ENCODE results near the gene NISCH.
A peak's percentile ranks its signal among the peaks of the same experiment; 100 is the strongest.

NISCH gene

GRCh38 chr3:52454250-52454937 lies 1.0 kb upstream of the NISCH start:
- Histone ChIP-seq H3K4me3 (peak overlapping the region in 9 of 10 experiments; percentile 82 to 98 (median 92); a peak in 14 of 20 replicates), H3K36me3 (peaks cover 20 to 27% (median 25%) of the 10 kb centered on the region in 11 experiments), H3K9ac (peak overlapping the region in 10 of 11 experiments; percentile 90 to 99 (median 94); a peak in 17 of 22 replicates), H3K27me3 (no peaks in the 10 kb centered on the region), H3K4me1 (peaks cover 25 to 72% (median 52%) of the 10 kb centered on the region in 10 experiments), H3K27ac (peak overlapping the region; percentile 68 to 91 (median 82); a peak in 17 of 22 replicates), H3K9me3 (replicated peaks in 1 of 11) (no peaks in the 10 kb centered on the region), H3K4me2 (peak overlapping the region; percentile 83 to 100 (median 95)), H4K20me1 (peaks cover 11 to 32% (median 25%) of the 10 kb centered on the region in 11 experiments; a peak in 17 of 22 replicates)
- TF ChIP-seq Cebpa-rat (IDR thresholded peaks at IDR 0.05), result no peak

DNA sequence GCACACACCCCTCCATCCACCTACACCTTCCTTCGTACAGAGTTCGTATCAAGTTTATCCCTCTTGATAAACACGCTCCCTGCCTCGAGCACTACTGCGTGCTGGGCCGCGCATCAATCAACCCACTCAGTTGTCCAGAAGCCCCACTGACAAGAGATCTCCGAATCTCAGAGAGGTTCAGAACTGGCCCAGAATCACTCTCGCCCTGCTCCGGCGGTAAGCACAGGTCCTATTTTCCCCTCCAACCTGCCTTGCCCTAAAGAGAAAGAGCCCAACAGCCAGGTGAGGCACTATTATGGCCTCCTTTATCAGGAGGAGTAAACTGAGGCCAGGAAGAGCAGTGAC lies 494 bp upstream of the NISCH start:
- peak overlapping the region; percentile 82 to 98 (median 92) for H3K4me3 ChIP-seq
- H3K27ac ChIP-seq, result peak overlapping the region; percentile 68 to 91 (median 82)
- no peaks in the 10 kb centered on the region for H3K27me3 ChIP-seq
- H3K9ac ChIP-seq, result peak overlapping the region; percentile 90 to 99 (median 95)
- peak overlapping the region; percentile 83 to 100 (median 95) for H3K4me2 ChIP-seq
- H3K9me3 ChIP-seq (replicated peaks in 1 of 11), result no peaks in the 10 kb centered on the region
- peaks cover 25 to 74% (median 50%) of the 10 kb centered on the region in 10 experiments for H3K4me1 ChIP-seq
- H4K20me1 ChIP-seq, result peaks cover 11 to 34% (median 25%) of the 10 kb centered on the region in 11 experiments; a peak in 17 of 22 replicates
- H3K36me3 ChIP-seq, result peaks cover 26 to 32% (median 30%) of the 10 kb centered on the region in 11 experiments
- no peak for TF ChIP-seq Cebpa-rat (IDR thresholded peaks at IDR 0.05)

DNA sequence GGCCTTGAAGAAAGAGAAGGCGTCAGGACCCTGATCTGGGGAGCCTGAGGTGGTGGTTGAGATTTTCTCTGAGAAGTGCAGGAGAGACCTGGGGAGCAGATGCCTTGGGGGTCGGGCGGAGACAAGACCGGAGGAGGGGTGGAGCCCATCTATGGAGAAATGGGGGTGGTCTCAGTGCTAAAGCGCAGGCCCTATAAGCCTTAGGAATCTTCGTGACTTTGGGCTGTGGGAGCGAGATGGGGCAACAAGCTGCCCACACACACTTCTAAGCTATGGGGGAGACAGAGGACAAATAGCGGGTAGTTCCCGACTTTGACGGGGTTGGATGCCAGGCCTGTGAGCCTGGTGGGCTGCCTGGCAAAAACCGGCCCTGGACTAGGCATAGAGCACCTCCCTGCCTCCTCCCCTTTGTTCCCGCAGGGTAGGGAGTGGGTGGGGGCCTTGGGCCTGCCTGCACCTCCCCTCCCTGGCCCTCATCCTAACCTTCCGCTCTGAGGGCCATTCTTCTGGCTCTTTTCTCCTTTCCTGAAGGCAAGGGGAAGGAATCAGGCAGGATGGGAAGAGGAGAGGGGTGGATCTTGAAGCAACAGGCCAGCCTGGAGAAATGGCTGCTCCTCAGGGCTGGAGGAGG lies 880 bp downstream of the NISCH start:
- Histone ChIP-seq H3K4me1 (peaks cover 25 to 75% (median 44%) of the 10 kb centered on the region in 10 experiments), H3K27ac (peak overlapping the region; percentile 74 to 94 (median 89)), H4K20me1 (peaks cover 11 to 48% (median 30%) of the 10 kb centered on the region in 11 experiments; a peak in 17 of 22 replicates), H3K9ac (peak overlapping the region; percentile 90 to 99 (median 95)), H3K27me3 (no peaks in the 10 kb centered on the region), H3K4me2 (peak overlapping the region; percentile 87 to 99 (median 96)), H3K9me3 (replicated peaks in 1 of 11) (no peaks in the 10 kb centered on the region), H3K4me3 (peak overlapping the region; percentile 82 to 98 (median 92)), H3K36me3 (peaks cover 39 to 46% (median 43%) of the 10 kb centered on the region in 11 experiments)
- TF ChIP-seq Cebpa-rat (IDR thresholded peaks at IDR 0.05), result no peak

- peak overlapping the region in 10 of 11 experiments; percentile 80 to 94 (median 90); a peak in 17 of 22 replicates for H3K27ac ChIP-seq
- no peak for TF ChIP-seq Cebpa-rat (IDR thresholded peaks at IDR 0.05)
- H3K4me2 ChIP-seq, result peak overlapping the region; percentile 87 to 99 (median 96)
- peaks cover 13 to 53% (median 33%) of the 10 kb centered on the region in 11 experiments; a peak in 17 of 22 replicates for H4K20me1 ChIP-seq
- H3K27me3 ChIP-seq, result no peaks in the 10 kb centered on the region
- no peaks in the 10 kb centered on the region for H3K9me3 ChIP-seq (replicated peaks in 1 of 11)
- H3K4me3 ChIP-seq, result peak overlapping the region; percentile 82 to 98 (median 92)
- peaks cover 25 to 80% (median 44%) of the 10 kb centered on the region in 10 experiments for H3K4me1 ChIP-seq
- H3K9ac ChIP-seq, result peak overlapping the region; percentile 90 to 99 (median 95)
- H3K36me3 ChIP-seq, result peaks cover 44 to 51% (median 48%) of the 10 kb centered on the region in 11 experiments
These were observed 1.4 kb downstream of the NISCH start for GRCh38 chr3:52456800-52457183.

DNA sequence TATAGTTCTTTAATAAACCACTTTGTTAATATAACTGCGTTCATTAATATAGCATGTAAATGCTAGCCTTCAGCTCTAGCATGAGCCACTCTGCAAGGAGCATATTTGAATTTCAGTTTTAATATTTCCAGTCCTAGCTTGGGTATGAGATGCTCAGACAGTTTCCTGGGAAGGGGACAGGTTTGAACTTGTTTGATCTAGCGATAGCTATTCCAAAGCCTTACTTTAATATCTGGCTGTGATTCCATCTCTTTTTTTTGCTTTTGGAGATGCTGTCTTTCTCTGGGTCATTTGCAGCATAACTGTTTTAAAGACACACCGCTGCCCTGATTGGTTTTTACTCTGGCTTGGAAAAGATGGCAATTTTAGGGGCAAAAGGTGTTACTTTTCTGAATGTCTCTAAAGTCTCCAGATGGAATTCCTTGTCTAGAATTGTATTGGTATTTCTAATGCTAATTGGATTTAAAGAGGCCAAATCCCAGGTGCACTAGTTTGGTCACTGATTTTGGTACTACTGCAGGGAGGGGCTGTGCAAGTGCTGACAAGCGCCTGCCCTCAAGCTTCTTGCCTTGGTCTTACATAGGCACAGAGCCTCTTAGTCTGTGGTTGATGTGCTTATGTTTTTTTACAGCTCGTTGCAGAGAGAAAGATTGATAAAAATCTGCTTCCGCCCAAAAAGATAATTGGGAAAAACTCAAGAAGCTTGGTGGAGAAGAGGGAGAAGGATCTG lies 2.8 kb downstream of the NISCH start:
- Histone ChIP-seq H4K20me1 (peaks cover 27 to 67% (median 47%) of the 10 kb centered on the region in 11 experiments; a peak in 19 of 22 replicates), H3K4me2 (peak overlapping the region in 9 of 11 experiments; percentile 87 to 99 (median 96); a peak in 13 of 22 replicates), H3K4me3 (0 out of 20 replicates have a peak overlapping the region, but pooled peaks of 1 of the 10 experiments have one; percentile 98), H3K36me3 (peaks cover 56 to 65% (median 62%) of the 10 kb centered on the region in 11 experiments), H3K9me3 (replicated peaks in 1 of 11) (no peaks in the 10 kb centered on the region), H3K27me3 (no peaks in the 10 kb centered on the region), H3K4me1 (peaks cover 25 to 87% (median 48%) of the 10 kb centered on the region in 10 experiments), H3K9ac (0 out of 22 replicates have a peak overlapping the region, but pooled peaks of 1 of the 11 experiments have one; percentile 2), H3K27ac (no peak overlapping the region)
- TF ChIP-seq Cebpa-rat (IDR thresholded peaks at IDR 0.05), result no peak

DNA sequence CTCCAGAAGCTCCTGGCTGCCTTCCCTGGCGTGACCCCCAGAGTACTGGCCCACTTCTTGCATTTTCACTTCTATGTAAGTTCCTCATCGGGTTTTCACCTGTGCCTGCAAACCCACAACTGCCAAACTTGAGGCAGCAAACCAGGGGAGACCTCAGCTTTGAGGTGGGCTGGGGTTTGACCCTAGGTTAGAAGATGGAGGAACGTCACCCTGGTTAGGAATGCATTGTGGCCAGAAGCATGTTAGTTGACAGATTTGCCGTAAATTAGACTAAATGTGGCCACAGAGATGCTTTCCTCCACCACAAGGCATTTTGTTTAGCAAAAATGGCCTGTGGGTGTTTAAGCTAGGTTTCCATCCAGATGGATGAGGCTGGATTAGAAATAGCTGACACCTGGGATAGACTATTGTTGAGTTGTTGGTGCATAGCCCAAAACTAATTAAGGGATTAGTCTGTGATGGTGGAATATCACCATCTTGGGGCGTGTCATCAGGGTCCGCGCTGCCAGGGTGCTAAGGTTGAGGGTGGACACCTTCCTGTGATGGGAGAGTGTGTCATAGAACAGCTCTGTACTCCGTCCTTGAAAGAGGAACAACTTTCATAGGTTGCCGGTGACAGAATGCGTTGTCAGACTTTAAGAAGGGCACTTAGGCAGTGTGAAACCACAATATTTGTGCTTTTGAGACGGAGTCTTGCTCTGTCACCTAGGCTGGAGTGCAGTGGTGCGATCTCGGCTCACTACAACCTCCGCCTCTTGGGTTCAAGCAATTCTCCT lies 3.6 kb downstream of the NISCH start:
- no peak overlapping the region for H3K9ac ChIP-seq
- no peaks in the 10 kb centered on the region for H3K27me3 ChIP-seq
- H4K20me1 ChIP-seq, result peaks cover 30 to 74% (median 52%) of the 10 kb centered on the region in 11 experiments; a peak in 19 of 22 replicates
- no peak overlapping the region for H3K4me3 ChIP-seq
- H3K4me2 ChIP-seq, result peak overlapping the region in 3 of 11 experiments; percentile 3 to 99 (median 98); a peak in 3 of 22 replicates
- no peak overlapping the region for H3K27ac ChIP-seq
- peaks cover 63 to 72% (median 70%) of the 10 kb centered on the region in 11 experiments for H3K36me3 ChIP-seq
- no peaks in the 10 kb centered on the region for H3K9me3 ChIP-seq (replicated peaks in 1 of 11)
- TF ChIP-seq Cebpa-rat (IDR thresholded peaks at IDR 0.05), result no peak
- peaks cover 25 to 89% (median 50%) of the 10 kb centered on the region in 10 experiments for H3K4me1 ChIP-seq

- Histone ChIP-seq H3K9ac (no peak overlapping the region), H3K4me2 (peak overlapping the region in 3 of 11 experiments; percentile 39 to 45 (median 45); a peak in 4 of 22 replicates), H3K27ac (0 out of 22 replicates have a peak overlapping the region, but pooled peaks of 1 of the 11 experiments have one; percentile 10), H3K27me3 (no peaks in the 10 kb centered on the region), H3K4me3 (no peak overlapping the region), H3K4me1 (peaks cover 10 to 89% (median 35%) of the 10 kb centered on the region in 10 experiments), H3K9me3 (replicated peaks in 1 of 11) (no peaks in the 10 kb centered on the region), H4K20me1 (peaks cover 35 to 96% (median 64%) of the 10 kb centered on the region in 11 experiments; a peak in 19 of 22 replicates), H3K36me3 (peaks cover 90 to 100% (median 98%) of the 10 kb centered on the region in 11 experiments)
- TF ChIP-seq Cebpa-rat (IDR thresholded peaks at IDR 0.05), result no peak
These were observed 6.5 kb downstream of the NISCH start for GRCh38 chr3:52461874-52462273.
